ENCODE results near the gene MS4A10.

DNA sequence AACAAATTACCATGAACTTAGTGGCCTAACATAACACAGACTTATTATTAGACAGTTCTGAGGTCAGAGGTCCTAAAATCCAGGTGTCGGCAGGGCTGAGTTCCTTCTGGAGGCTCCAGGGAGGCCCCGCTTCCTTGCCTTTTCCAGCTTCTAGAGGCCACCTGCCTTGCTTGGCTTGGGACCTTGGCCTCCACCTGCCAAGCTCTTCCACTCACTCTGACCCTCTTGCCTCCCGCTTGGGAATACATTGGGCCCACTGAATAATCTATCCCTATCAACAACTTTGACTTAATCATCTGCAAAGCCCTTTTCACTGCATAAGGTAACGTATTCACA is 3.2 kb upstream of the MS4A10 start:
- TF ChIP-seq, protein P1, sequence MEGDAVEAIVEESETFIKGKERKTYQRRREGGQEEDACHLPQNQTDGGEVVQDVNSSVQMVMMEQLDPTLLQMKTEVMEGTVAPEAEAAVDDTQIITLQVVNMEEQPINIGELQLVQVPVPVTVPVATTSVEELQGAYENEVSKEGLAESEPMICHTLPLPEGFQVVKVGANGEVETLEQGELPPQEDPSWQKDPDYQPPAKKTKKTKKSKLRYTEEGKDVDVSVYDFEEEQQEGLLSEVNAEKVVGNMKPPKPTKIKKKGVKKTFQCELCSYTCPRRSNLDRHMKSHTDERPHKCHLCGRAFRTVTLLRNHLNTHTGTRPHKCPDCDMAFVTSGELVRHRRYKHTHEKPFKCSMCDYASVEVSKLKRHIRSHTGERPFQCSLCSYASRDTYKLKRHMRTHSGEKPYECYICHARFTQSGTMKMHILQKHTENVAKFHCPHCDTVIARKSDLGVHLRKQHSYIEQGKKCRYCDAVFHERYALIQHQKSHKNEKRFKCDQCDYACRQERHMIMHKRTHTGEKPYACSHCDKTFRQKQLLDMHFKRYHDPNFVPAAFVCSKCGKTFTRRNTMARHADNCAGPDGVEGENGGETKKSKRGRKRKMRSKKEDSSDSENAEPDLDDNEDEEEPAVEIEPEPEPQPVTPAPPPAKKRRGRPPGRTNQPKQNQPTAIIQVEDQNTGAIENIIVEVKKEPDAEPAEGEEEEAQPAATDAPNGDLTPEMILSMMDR (IDR thresholded peaks at IDR 0.05): no peak
- TF ChIP-seq POLR2A (IDR thresholded peaks at IDR 0.05; ENCODE audit: low read length) (no peak), HDAC2 (IDR thresholded peaks at IDR 0.05) (no peak), HOXA7 (CRISPR knock-in tag; IDR thresholded peaks at IDR 0.05) (no peak), CEBPB (IDR thresholded peaks at IDR 0.05) (no peak), EP300 (IDR thresholded peaks at IDR 0.05) (no peak)

Data from A549 (cell line).